ENCODE results near the gene ESYT1.

Gene ESYT1, protein sequence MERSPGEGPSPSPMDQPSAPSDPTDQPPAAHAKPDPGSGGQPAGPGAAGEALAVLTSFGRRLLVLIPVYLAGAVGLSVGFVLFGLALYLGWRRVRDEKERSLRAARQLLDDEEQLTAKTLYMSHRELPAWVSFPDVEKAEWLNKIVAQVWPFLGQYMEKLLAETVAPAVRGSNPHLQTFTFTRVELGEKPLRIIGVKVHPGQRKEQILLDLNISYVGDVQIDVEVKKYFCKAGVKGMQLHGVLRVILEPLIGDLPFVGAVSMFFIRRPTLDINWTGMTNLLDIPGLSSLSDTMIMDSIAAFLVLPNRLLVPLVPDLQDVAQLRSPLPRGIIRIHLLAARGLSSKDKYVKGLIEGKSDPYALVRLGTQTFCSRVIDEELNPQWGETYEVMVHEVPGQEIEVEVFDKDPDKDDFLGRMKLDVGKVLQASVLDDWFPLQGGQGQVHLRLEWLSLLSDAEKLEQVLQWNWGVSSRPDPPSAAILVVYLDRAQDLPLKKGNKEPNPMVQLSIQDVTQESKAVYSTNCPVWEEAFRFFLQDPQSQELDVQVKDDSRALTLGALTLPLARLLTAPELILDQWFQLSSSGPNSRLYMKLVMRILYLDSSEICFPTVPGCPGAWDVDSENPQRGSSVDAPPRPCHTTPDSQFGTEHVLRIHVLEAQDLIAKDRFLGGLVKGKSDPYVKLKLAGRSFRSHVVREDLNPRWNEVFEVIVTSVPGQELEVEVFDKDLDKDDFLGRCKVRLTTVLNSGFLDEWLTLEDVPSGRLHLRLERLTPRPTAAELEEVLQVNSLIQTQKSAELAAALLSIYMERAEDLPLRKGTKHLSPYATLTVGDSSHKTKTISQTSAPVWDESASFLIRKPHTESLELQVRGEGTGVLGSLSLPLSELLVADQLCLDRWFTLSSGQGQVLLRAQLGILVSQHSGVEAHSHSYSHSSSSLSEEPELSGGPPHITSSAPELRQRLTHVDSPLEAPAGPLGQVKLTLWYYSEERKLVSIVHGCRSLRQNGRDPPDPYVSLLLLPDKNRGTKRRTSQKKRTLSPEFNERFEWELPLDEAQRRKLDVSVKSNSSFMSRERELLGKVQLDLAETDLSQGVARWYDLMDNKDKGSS

DNA sequence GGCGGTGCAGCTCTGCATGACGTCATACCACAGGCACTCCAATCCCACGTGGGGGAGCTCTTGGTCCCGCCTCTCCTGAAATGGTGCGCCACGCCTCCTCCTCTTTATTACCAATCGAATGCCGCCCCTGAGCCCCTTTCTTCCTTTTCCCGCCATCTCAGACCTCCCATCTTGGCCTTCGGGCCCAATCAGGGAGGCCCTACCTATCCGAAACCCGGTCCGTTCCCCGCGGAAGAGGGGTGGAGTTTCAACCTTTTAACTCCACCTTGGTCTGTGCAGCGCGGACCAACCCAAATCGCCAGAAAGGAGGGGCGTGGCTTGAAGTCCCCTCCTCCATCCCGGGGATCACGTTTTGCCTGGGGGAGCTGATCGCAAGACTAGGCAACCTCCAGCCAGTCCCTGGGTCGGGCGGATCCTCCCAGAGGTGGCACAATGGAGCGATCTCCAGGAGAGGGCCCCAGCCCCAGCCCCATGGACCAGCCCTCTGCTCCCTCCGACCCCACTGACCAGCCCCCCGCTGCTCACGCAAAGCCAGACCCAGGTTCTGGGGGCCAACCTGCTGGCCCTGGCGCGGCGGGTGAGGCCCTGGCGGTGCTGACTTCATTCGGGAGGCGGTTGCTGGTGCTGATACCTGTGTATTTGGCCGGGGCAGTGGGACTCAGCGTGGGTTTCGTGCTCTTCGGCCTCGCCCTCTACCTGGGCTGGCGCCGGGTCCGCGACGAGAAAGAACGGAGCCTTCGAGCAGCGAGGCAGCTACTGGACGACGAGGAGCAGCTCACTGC, at the start of gene ESYT1:
TSS of gene ESYT1 (plus strand) at position 380 of the 782 bp plus-strand sequence. CDS start at position 433, 53 bp downstream.
- H3K27ac ChIP-seq = peak within 1 kb of the TSS; percentile 91
- DNase-seq (ENCODE audit: low spot score) = peak; percentile 99
- CTCF ChIA-PET = interaction anchor here (0.6 to 2.7 kb wide), 6 partner anchors 17 to 131 kb away, joined by 3 to 21 read pairs (median 4); partner anchors contain the start of genes MYL6B and SMARCC2
- TF ChIP-seq, protein P1, sequence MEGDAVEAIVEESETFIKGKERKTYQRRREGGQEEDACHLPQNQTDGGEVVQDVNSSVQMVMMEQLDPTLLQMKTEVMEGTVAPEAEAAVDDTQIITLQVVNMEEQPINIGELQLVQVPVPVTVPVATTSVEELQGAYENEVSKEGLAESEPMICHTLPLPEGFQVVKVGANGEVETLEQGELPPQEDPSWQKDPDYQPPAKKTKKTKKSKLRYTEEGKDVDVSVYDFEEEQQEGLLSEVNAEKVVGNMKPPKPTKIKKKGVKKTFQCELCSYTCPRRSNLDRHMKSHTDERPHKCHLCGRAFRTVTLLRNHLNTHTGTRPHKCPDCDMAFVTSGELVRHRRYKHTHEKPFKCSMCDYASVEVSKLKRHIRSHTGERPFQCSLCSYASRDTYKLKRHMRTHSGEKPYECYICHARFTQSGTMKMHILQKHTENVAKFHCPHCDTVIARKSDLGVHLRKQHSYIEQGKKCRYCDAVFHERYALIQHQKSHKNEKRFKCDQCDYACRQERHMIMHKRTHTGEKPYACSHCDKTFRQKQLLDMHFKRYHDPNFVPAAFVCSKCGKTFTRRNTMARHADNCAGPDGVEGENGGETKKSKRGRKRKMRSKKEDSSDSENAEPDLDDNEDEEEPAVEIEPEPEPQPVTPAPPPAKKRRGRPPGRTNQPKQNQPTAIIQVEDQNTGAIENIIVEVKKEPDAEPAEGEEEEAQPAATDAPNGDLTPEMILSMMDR (conservative IDR thresholded peaks at IDR 0.05; ENCODE audit: low read depth) = no peak
- POLR2A ChIA-PET (ENCODE audit: low non-redundant PET) = interaction anchor here (0.6 to 1.4 kb wide), 6 partner anchors 10 to 231 kb away, joined by 3 to 8 read pairs (median 4); partner anchors contain the start of genes SMARCC2 and ZC3H10

DNA sequence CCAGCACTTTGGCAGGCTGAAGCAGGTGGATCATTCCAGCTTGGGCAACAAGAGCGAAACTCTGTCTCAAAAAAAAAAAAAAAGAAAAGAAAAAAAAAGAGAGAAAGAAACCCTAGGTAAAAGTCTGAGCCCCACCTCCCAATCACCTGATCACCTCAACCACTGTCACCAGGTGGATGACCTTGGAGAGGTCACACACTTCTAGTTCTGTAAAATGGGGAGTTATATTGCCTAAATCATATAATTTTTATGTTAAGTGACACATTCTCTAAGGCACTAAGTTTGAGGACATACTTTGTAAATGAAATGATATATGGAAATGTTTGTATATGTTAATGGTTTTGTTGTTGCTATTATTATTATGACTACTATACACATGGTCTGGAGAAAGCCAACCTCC, 49.6 kb upstream of the ESYT1 start:
- no peak for DNase-seq (ENCODE audit: low spot score)
- no peak overlapping the region for H3K27ac ChIP-seq
- ChIA-PET POLR2A (ENCODE audit: low non-redundant PET) (no interaction called here), CTCF (interaction anchor here (0.9 to 1.2 kb wide), 3 partner anchors 10 to 40 kb away, joined by 3 to 10 read pairs (median 6); partner anchors contain the start of genes PA2G4 and ZC3H10)
- TF ChIP-seq, protein P1 (conservative IDR thresholded peaks at IDR 0.05; ENCODE audit: low read depth) = no peak

DNA sequence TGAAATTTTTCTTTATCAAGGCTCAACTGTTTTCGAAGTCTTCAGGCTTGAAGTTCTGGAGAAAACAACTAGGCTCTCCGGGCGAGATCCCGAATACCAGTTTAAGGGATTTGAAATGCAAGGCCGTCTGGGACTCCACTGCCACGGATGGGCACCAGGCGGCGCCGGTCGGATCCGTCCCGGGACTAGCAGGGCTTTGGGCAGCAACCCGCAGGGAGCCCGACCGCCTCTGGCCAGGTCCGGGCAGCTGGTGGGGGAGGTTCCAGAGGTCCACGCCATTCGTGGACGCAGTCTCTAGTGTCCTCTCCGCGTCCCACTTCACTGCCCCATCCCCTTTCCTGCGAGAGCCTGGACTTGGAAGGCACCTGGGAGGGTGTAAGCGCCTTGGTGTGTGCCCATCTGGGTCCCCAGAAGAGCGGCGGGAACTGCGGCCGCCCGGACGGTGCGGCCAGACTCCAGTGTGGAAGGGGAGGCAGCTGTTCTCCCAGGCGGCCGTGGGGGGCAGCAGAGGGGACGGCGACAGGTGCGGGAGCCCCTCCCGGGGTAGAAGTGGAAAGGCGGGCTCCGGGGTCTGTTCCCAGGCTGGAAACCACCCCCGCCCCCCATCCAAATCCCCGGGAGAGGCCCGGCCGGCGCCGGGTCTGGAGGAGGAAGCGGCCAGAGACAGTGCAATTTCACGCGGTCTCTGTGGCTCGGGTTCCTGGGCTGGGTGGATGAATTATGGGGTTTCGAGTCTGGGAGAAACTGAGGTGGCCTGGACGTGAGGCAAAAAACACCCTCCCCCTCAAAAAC, 48.9 kb upstream of the ESYT1 start:
- TF ChIP-seq, protein P1 (conservative IDR thresholded peaks at IDR 0.05; ENCODE audit: low read depth) = peak; percentile 92
- DNase-seq (ENCODE audit: low spot score) = peak; percentile 81
- POLR2A ChIA-PET (ENCODE audit: low non-redundant PET) = interaction anchor here (0.6 kb wide), 1 partner anchor 25 kb away, joined by 5 read pairs; the partner anchor contains the start of gene PA2G4
- CTCF ChIA-PET = interaction anchor here (0.6 to 1.8 kb wide), 14 partner anchors 12 to 819 kb away, joined by 3 to 10 read pairs (median 4); partner anchors contain the start of genes PA2G4, SMARCC2, SUOX and ZC3H10
- peak overlapping the region; percentile 80 for H3K27ac ChIP-seq

DNA sequence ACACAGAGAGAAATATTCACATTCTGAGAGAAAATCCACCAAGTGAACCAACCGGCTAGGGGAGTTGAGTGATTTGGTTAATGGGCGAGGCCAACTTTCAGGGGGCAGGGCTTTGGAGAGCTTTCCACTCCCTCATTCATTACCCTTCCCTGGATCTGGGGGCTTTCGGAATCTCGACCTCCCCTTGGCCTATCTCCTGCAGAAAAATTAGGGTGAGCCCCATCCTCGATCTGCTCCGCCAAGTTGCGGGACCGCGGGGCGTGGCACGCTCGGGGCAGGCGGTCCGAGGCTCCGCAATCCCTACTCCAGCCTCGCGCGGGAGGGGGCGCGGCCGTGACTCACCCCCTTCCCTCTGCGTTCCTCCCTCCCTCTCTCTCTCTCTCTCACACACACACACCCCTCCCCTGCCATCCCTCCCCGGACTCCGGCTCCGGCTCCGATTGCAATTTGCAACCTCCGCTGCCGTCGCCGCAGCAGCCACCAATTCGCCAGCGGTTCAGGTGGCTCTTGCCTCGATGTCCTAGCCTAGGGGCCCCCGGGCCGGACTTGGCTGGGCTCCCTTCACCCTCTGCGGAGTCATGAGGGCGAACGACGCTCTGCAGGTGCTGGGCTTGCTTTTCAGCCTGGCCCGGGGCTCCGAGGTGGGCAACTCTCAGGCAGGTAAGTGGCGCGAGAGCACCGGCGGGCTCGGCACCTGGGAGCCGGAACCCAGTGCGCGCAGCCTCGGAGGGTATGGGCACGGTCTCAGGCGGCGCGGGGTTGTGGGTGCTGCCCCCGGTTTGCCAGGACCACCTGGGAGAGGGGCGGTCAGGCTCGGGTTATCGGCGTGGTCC, 48.1 kb upstream of the ESYT1 start, which contains the start of gene ERBB3:
TSS of gene ERBB3 (plus strand) at position 443 of the 833 bp plus-strand sequence. CDS start at position 579, 136 bp downstream.
- H3K27ac ChIP-seq = peak within 1 kb of the TSS; percentile 80
- DNase-seq (ENCODE audit: low spot score) = peak; percentile 97
- ChIA-PET POLR2A (ENCODE audit: low non-redundant PET) (interaction anchor here (0.6 kb wide), 1 partner anchor 24 kb away, joined by 5 read pairs; the partner anchor contains the start of gene PA2G4), CTCF (interaction anchor here (0.6 to 1.8 kb wide), 16 partner anchors 11 to 948 kb away, joined by 3 to 10 read pairs (median 4); partner anchors contain the start of genes PA2G4, SMARCC2, SUOX and ZC3H10)
- TF ChIP-seq, protein P1 (conservative IDR thresholded peaks at IDR 0.05; ENCODE audit: low read depth) = no peak

Data from RWPE1 (cell line).